A172 (cell line): ENCODE measurements around the gene TDRD9. TPM values are rescaled to one million over a fixed set of nuclear protein-coding genes. Genes with fewer than 3 reads are reported as not detected.

Experiments used
- DNase-seq: peaks from one replicate; pipeline ENCODE4 v3.0.0-alpha.2; 2015; ENCODE audit warnings: low spot score
- total RNA-seq: library from RNA; depleted of rRNA; stranded (reverse); fragments of >200 nt; shearing (Covaris generic); gene quantifications from 2 replicates; pipeline ENCODE4 v1.2.3, GENCODE V29; 2014

Gene TDRD9
- total RNA-seq, 1 experiment from 2014 or later, result not detected

DNA sequence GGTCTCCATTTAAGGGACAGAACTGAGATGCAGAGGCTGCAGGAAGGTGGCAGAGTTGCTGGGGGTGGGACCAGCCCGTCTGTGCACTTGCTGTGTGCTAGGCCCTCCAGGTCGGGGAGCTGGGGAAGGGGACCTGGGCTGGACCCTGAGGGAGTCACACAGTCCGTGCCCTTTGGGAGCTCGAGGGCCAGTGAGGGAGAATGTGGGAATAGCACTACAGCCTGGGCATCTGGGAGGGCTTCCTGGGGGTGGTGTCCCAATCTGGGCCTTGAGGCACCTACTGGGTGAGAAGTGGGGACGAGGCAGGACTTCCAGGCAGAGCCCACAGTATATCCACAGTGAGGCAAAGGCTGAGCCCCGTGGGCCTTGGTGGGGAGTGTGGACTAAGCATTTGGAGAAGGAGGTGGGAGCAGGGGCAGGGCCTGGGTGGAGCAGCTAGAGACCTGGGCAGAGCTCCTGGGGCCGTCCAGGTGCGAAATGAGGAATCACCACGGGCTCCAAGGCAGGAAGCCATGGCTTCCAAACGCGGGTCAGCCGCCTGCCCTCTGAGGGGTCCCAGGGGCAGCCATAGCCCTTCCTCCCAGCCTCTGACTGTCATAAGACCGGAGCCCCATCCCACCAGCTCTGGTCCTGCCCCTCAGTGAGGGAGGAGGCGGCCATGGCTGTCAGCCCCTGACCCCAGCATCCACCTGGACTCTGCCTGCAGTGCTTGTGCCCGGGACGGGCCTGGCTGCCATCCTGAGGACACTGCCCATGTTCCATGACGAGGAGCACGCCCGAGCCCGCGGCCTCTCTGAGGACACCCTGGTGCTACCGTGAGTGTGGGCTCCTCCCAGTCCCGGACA, 163.9 kb downstream of the TDRD9 start:
- DNase-seq, result no peak

- DNase-seq, result no peak
These were observed 164.7 kb downstream of the TDRD9 start for GRCh38 chr14:104092931-104093365.

GRCh38 chr14:104093366-104094055, 165.3 kb downstream of the TDRD9 start:
- no peak for DNase-seq

GRCh38 chr14:104094056-104094708, 165.9 kb downstream of the TDRD9 start:
- DNase-seq, result no peak

GRCh38 chr14:104094709-104095425, 166.6 kb downstream of the TDRD9 start:
- DNase-seq, result no peak

- DNase-seq, result no peak
These were observed 167.4 kb downstream of the TDRD9 start for GRCh38 chr14:104095426-104096310.

DNA sequence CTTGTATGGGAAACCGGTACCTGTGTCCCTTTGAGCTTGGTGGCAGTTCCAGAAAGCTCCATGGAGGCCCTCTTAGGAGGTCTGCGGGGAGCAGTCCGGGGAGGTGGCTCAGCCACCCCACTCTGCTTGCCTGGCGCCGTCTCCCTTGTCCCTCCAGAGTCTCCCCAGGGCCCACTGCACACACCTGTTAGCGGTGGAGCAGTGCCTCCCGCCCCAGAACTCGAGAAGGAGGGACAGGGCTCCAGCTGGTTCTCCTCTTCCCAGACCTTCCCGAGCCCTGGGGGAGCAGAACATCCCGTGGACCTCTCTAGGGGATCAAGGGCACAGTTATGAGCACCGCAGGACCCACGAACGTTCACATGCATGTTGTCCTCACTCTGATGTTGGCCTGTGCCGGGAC, 168.1 kb downstream of the TDRD9 start:
- DNase-seq, result no peak

GRCh38 chr14:104096751-104097700, 168.8 kb downstream of the TDRD9 start:
- no peak for DNase-seq

DNA sequence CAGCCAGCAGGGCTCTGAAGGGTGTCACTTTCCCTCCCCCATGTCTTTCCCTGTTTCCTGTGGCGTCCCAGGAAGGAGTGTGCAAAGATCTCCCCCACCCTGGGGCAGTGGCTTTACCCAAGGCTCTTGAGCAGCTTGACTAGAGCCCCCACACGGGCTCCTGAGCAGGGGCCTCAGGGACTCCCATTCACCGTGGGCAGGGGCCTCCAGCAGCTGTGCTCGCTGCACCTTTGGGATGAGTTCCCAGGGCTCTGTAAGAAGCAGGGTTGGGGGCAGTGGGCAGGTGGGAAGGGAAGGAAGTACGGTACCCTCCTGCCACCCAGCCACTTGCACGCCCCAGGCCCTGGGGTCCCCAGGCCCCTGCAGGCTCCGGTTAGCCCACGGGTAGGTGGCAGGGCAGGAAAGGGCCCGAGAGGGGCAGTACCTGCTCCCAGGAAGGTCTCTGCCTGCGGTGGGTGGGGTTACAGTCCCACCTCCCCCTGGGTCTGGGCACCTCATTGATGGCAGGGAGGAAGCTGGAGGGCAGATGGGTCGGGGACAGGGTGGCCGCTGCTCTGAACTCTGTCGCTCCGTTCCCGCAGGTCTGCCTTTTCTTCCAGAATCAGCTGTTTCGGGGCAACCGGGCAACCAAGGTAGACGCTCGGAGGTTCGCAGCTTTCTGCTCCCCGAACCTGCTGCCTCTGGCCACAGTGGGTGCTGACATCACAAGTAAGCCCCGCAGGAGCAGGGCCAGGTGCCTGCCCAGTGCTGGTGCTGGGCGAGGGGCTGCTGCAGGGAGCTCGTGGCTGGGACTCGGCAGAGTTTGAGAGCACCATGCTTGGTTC, 170.2 kb downstream of the TDRD9 start:
- DNase-seq, result no peak

DNA sequence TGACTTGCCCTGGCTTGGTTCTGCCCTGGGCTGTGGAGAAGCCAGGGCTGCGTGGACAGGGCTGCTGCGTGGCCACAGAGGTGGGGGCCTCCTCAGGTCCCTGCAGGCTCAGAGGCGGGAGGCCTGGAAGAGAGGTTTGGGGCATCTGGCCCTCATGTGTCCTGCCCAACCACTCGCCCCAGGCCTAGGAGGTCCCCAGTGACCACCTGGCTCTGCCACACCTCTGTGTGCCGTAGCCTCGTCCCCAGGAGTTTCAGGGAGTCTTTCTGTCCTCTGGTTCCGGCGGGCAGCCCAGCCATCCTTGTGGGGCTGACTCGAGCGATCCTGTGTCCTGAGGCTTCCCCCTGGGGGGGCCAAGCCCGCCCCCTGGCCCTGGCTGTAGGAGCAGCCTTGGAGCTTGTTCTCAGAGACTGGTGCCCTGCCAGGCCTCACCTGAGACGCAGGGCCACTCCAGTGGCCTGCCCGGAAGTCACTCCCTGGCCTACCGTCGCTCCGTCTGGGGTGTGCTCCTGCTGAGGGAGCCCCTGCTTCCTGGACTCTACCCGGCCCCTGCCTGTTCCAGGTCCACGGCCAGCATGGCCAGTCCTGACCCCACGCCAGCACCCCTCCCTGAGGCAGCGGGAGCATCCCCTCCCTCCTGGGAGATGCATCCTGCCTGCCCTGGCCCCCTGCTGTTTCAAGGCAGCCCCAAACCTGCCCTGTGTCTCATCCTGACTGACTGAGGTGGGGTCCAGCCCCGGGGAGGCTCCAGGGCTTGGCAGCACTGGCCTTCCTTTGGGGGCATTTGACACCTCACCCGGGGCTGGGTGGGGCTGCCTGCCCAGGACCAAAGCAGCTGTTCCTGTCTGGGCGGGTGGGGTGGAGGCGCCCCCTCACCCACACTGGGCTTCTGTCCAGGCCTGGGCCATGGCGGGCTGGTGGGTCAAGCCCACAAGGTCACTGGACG, 171.1 kb downstream of the TDRD9 start:
- DNase-seq, result no peak

- no peak for DNase-seq
These were observed 172.2 kb downstream of the TDRD9 start for GRCh38 chr14:104100171-104101085.

DNA sequence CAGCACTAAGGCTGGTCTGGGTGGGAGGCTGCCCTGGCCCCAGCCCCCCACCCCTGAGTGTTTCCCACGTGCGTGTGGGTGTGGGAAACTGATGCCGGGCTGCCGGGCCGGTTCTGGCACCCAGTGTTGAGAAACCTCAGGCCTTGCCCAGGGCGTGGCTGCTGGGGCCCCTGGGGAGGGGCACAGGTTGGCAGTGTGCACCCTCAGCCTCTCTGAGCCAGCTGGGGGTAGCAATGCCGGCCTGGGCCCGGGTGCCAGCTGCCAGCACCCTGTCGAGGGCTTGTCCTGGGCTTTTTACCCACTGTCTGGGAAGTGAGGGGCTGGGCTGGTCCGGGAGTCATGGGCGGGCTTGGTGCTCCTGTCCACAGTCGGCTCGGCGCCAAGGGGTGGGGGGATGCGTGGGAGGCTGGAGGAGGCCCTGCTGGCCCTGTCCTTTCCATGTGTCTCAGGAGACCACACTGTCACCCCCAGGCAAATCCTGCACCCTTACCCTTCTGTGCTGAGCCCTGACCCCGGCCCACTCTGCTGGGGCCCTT, 172.9 kb downstream of the TDRD9 start:
- DNase-seq, result no peak

DNA sequence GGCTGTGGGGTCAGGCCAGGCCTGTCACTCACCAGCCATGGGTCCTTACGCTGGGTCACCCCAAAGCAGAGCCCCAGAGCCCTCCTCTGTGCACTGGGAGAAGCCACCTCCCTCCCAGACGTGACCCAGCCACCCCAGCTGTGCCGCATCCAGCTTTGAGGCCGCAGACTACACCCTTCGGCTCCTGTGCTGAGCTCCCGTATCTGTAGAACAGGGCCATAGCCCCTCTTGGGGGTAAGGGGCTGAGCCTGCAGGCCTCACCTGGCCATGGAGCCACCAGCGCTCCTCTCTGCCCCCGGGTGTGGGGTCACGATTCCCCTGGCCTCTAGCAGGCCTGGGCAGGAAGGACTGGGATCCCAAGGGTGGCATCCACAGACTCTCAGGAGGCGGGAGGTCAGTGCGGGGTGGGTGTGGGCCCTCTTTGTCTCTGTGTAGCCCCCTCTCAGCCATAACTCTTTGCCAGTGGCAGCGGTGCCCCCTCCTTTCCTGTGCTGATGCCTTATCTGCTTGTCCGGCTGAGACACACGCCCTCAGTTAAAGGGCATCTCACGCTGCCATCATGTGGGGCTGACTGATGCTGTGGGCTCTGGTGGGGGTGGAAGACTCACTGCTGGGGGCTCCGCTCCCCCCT, 173.5 kb downstream of the TDRD9 start:
- DNase-seq, result no peak
